Neural progenitor cell (in vitro differentiated cells): ENCODE measurements around the gene SCGB1C2. TPM values are rescaled to one million over a fixed set of nuclear protein-coding genes. Genes with fewer than 3 reads are reported as not detected.

Experiments
- DNase-seq: peaks from one replicate; pipeline ENCODE4 v3.0.0-alpha.2; 2016; ENCODE audit warnings: low spot score
- H2AFZ ChIP-seq: fragments of 200-600 bp; sonication (generic); replicated peaks from 2 replicates; pipeline ENCODE4 v1.6.1; 2016; ENCODE audit warnings: antibody characterized with exemption
- H3F3A ChIP-seq: fragments of 200-600 bp; sonication (generic); 2 replicates; pipeline ENCODE4 v1.6.1; 2016; ENCODE audit warnings: antibody characterized with exemption, low read depth
- H3K27ac ChIP-seq: fragments of 200-600 bp; sonication (generic); 2 replicates; pipeline ENCODE4 v1.5.1; 2016; ENCODE audit warnings: mild to moderate bottlenecking
- H3K27me3 ChIP-seq: fragments of 200-600 bp; sonication (generic); 2 replicates; pipeline ENCODE4 v1.6.1; 2016; ENCODE audit warnings: mild to moderate bottlenecking, moderate library complexity
- H3K36me3 ChIP-seq: fragments of 200-600 bp; sonication (generic); 2 replicates; pipeline ENCODE4 v1.5.1; 2016
- H3K4me1 ChIP-seq: fragments of 200-600 bp; sonication (generic); 2 replicates; pipeline ENCODE4 v1.6.1; 2016; ENCODE audit warnings: mixed run types
- H3K4me2 ChIP-seq: fragments of 200-600 bp; sonication (generic); 2 replicates; pipeline ENCODE4 v1.6.1; 2016
- H3K4me3 ChIP-seq: fragments of 200-600 bp; sonication (generic); 2 replicates; pipeline ENCODE4 v1.5.1; 2016
- H3K79me2 ChIP-seq: fragments of 200-600 bp; sonication (generic); 2 replicates; pipeline ENCODE4 v1.6.1; 2016; ENCODE audit warnings: low read depth
- H3K9ac ChIP-seq: fragments of 200-600 bp; sonication (generic); 2 replicates; pipeline ENCODE4 v1.6.1; 2016
- H3K9me3 ChIP-seq: fragments of 200-600 bp; sonication (generic); 2 replicates; pipeline ENCODE4 v1.5.1; 2016; ENCODE audit warnings: low read depth
- H4K20me1 ChIP-seq: fragments of 200-600 bp; sonication (generic); 2 replicates; pipeline ENCODE4 v1.6.1; 2016; ENCODE audit warnings: low read depth
- H3K27ac Mint-ChIP-seq: 3 replicates; pipeline ENCODE4 v1.8.0; 2021; ENCODE audit warnings: mixed read lengths
- H3K27me3 Mint-ChIP-seq: 2 replicates; pipeline ENCODE4 v1.8.0; 2022; ENCODE audit warnings: low read depth, mild to moderate bottlenecking, inconsistent platforms, moderate library complexity, mixed read lengths; ENCODE audit not compliant: insufficient read depth
- H3K36me3 Mint-ChIP-seq: 3 replicates; pipeline ENCODE4 v1.8.0; 2021; ENCODE audit warnings: mixed read lengths
- H3K4me1 Mint-ChIP-seq: 3 replicates; pipeline ENCODE4 v1.8.0; 2021; ENCODE audit warnings: mixed read lengths
- H3K4me3 Mint-ChIP-seq: 3 replicates; pipeline ENCODE4 v1.8.0; 2021; ENCODE audit warnings: mild to moderate bottlenecking, moderate library complexity, mixed read lengths
- H3K9me3 Mint-ChIP-seq: 3 replicates; pipeline ENCODE4 v1.8.0; 2020; ENCODE audit warnings: mixed read lengths
- CTCF ChIP-seq: fragments of 200-600 bp; sonication (generic); IDR thresholded peaks from 2 replicates; pipeline ENCODE4 v1.5.1; 2017; ENCODE audit warnings: antibody characterized with exemption, mild to moderate bottlenecking
- EZH2 ChIP-seq: fragments of 200-600 bp; sonication (generic); IDR thresholded peaks from 2 replicates; pipeline ENCODE4 v1.6.1; 2017; ENCODE audit warnings: antibody characterized with exemption, mild to moderate bottlenecking, moderate library complexity
- EZH2phosphoT487 ChIP-seq: fragments of 200-600 bp; sonication (generic); IDR thresholded peaks from 2 replicates; pipeline ENCODE4 v1.6.1; 2017; ENCODE audit warnings: antibody characterized with exemption
- total RNA-seq: library from RNA; depleted of rRNA; stranded (reverse); fragments of >200 nt; gene quantifications from 2 replicates; pipeline ENCODE4 v1.2.3, GENCODE V29; 2015; ENCODE audit warnings: low replicate concordance

Gene SCGB1C2
- total RNA-seq, 1 donor from 2014 or later: not detected

GRCh38 chr17:149897-150584, 12.7 kb downstream of the SCGB1C2 start:
- Histone ChIP-seq H3K9me3 (no peaks in the 10 kb centered on the region), H3K4me1 (no peaks in the 10 kb centered on the region), H3K27me3 (no peaks in the 10 kb centered on the region), H4K20me1 (no peaks in the 10 kb centered on the region), H3F3A (no peaks in the 10 kb centered on the region), H3K79me2 (no peaks in the 10 kb centered on the region), H3K27ac (no peak overlapping the region), H3K36me3 (no peaks in the 10 kb centered on the region), H3K9ac (no peak overlapping the region), H2AFZ (no peak overlapping the region), H3K4me3 (no peak overlapping the region), H3K4me2 (no peak overlapping the region)
- DNase-seq: no peak
- Mint-ChIP-seq H3K36me3 (no peaks in the 10 kb centered on the region), H3K27me3 (peaks cover 5% of the 10 kb centered on the region), H3K9me3 (no peaks in the 10 kb centered on the region), H3K4me1 (no peaks in the 10 kb centered on the region), H3K4me3 (no peak overlapping the region), H3K27ac (peak overlapping the region; percentile 34)
- TF ChIP-seq CTCF (no peak), EZH2 (no peak), EZH2phosphoT487 (no peak)

- TF ChIP-seq CTCF (no peak), EZH2phosphoT487 (no peak)
- H3F3A ChIP-seq: no peaks in the 10 kb centered on the region
- no peak overlapping the region for H3K4me3 Mint-ChIP-seq
- no peak overlapping the region for H3K27ac ChIP-seq
- no peak overlapping the region for H3K9ac ChIP-seq
- no peak overlapping the region for H3K4me3 ChIP-seq
- no peaks in the 10 kb centered on the region for H3K79me2 ChIP-seq
- no peaks in the 10 kb centered on the region for H3K4me1 Mint-ChIP-seq
- H2AFZ ChIP-seq: no peak overlapping the region
- H3K27me3 Mint-ChIP-seq: peaks cover 5% of the 10 kb centered on the region
- H3K36me3 Mint-ChIP-seq: no peaks in the 10 kb centered on the region
- no peak overlapping the region for H3K27ac Mint-ChIP-seq
- no peaks in the 10 kb centered on the region for H3K9me3 Mint-ChIP-seq
- H4K20me1 ChIP-seq: no peaks in the 10 kb centered on the region
- H3K4me2 ChIP-seq: no peak overlapping the region
- DNase-seq: no peak
- H3K9me3 ChIP-seq: no peaks in the 10 kb centered on the region
- no peaks in the 10 kb centered on the region for H3K4me1 ChIP-seq
- H3K36me3 ChIP-seq: no peaks in the 10 kb centered on the region
- no peaks in the 10 kb centered on the region for H3K27me3 ChIP-seq
Measured at GRCh38 chr17:151004-151403, 13.6 kb downstream of the SCGB1C2 start.

GRCh38 chr17:151886-152859, 14.8 kb downstream of the SCGB1C2 start:
- no peaks in the 10 kb centered on the region for H3F3A ChIP-seq
- no peak overlapping the region for H3K4me3 ChIP-seq
- H3K36me3 Mint-ChIP-seq: no peaks in the 10 kb centered on the region
- no peaks in the 10 kb centered on the region for H4K20me1 ChIP-seq
- no peaks in the 10 kb centered on the region for H3K4me1 ChIP-seq
- no peak overlapping the region for H3K9ac ChIP-seq
- no peaks in the 10 kb centered on the region for H3K27me3 ChIP-seq
- no peaks in the 10 kb centered on the region for H3K9me3 Mint-ChIP-seq
- no peak for TF ChIP-seq EZH2
- TF ChIP-seq CTCF: no peak
- no peak for TF ChIP-seq EZH2phosphoT487
- H3K27me3 Mint-ChIP-seq: peaks cover 5% of the 10 kb centered on the region
- no peak overlapping the region for H3K27ac ChIP-seq
- H3K36me3 ChIP-seq: no peaks in the 10 kb centered on the region
- H2AFZ ChIP-seq: no peak overlapping the region
- no peak overlapping the region for H3K4me2 ChIP-seq
- no peak overlapping the region for H3K4me3 Mint-ChIP-seq
- H3K79me2 ChIP-seq: no peaks in the 10 kb centered on the region
- no peak overlapping the region for H3K27ac Mint-ChIP-seq
- no peaks in the 10 kb centered on the region for H3K4me1 Mint-ChIP-seq
- H3K9me3 ChIP-seq: no peaks in the 10 kb centered on the region
- DNase-seq: no peak
